ENCODE measurements around the gene PHKG2.

The PHKG2 gene

GRCh38 chr16:30780021-30780420 lies 31.8 kb downstream of the PHKG2 start:
- Histone ChIP-seq H3K27me3 (ENCODE audit: control insufficient read depth, insufficient read depth, low read length) (no peaks in the 10 kb centered on the region), H3K9me3 (replicated peaks; ENCODE audit: low read length) (no peaks in the 10 kb centered on the region), H3K9ac (ENCODE audit: low read depth, low read length) (no peak overlapping the region), H3K4me2 (ENCODE audit: low read length) (no peak overlapping the region), H3K36me3 (ENCODE audit: insufficient read depth, low read length) (peaks cover 30% of the 10 kb centered on the region), H3K4me1 (ENCODE audit: control insufficient read depth, insufficient read depth, low read length) (peaks cover 15% of the 10 kb centered on the region), H3K4me3 (ENCODE audit: low read length) (no peak overlapping the region)

- no peak overlapping the region for H3K4me2 ChIP-seq (ENCODE audit: low read length)
- H3K4me1 ChIP-seq (ENCODE audit: control insufficient read depth, insufficient read depth, low read length): peaks cover 16% of the 10 kb centered on the region
- no peaks in the 10 kb centered on the region for H3K27me3 ChIP-seq (ENCODE audit: control insufficient read depth, insufficient read depth, low read length)
- H3K9ac ChIP-seq (ENCODE audit: low read depth, low read length): no peak overlapping the region
- H3K9me3 ChIP-seq (replicated peaks; ENCODE audit: low read length): no peaks in the 10 kb centered on the region
- H3K36me3 ChIP-seq (ENCODE audit: insufficient read depth, low read length): peaks cover 34% of the 10 kb centered on the region
- no peak overlapping the region for H3K4me3 ChIP-seq (ENCODE audit: low read length)
These were observed 32.3 kb downstream of the PHKG2 start for GRCh38 chr16:30780549-30780948.

- Histone ChIP-seq H3K4me1 (ENCODE audit: control insufficient read depth, insufficient read depth, low read length) (peaks cover 14% of the 10 kb centered on the region), H3K9ac (ENCODE audit: low read depth, low read length) (no peak overlapping the region), H3K4me3 (ENCODE audit: low read length) (no peak overlapping the region), H3K9me3 (replicated peaks; ENCODE audit: low read length) (no peaks in the 10 kb centered on the region), H3K4me2 (ENCODE audit: low read length) (no peak overlapping the region), H3K27me3 (ENCODE audit: control insufficient read depth, insufficient read depth, low read length) (no peaks in the 10 kb centered on the region), H3K36me3 (ENCODE audit: insufficient read depth, low read length) (peaks cover 34% of the 10 kb centered on the region)
These were observed 34.5 kb downstream of the PHKG2 start for GRCh38 chr16:30782486-30783279.

GRCh38 chr16:30783280-30784109 lies 35.3 kb downstream of the PHKG2 start:
- H3K4me2 ChIP-seq (ENCODE audit: low read length): no peak overlapping the region
- H3K4me3 ChIP-seq (ENCODE audit: low read length): no peak overlapping the region
- peaks cover 34% of the 10 kb centered on the region for H3K36me3 ChIP-seq (ENCODE audit: insufficient read depth, low read length)
- peaks cover 18% of the 10 kb centered on the region for H3K4me1 ChIP-seq (ENCODE audit: control insufficient read depth, insufficient read depth, low read length)
- H3K9ac ChIP-seq (ENCODE audit: low read depth, low read length): no peak overlapping the region
- H3K27me3 ChIP-seq (ENCODE audit: control insufficient read depth, insufficient read depth, low read length): no peaks in the 10 kb centered on the region
- H3K9me3 ChIP-seq (replicated peaks; ENCODE audit: low read length): no peaks in the 10 kb centered on the region

GRCh38 chr16:30784215-30784614 lies 36.0 kb downstream of the PHKG2 start:
- peaks cover 34% of the 10 kb centered on the region for H3K36me3 ChIP-seq (ENCODE audit: insufficient read depth, low read length)
- H3K4me2 ChIP-seq (ENCODE audit: low read length): no peak overlapping the region
- H3K4me1 ChIP-seq (ENCODE audit: control insufficient read depth, insufficient read depth, low read length): peaks cover 18% of the 10 kb centered on the region
- no peaks in the 10 kb centered on the region for H3K9me3 ChIP-seq (replicated peaks; ENCODE audit: low read length)
- no peak overlapping the region for H3K9ac ChIP-seq (ENCODE audit: low read depth, low read length)
- H3K27me3 ChIP-seq (ENCODE audit: control insufficient read depth, insufficient read depth, low read length): no peaks in the 10 kb centered on the region
- H3K4me3 ChIP-seq (ENCODE audit: low read length): no peak overlapping the region

GRCh38 chr16:30785126-30786106 lies 37.2 kb downstream of the PHKG2 start:
- peak overlapping the region; percentile 98 for H3K4me3 ChIP-seq (ENCODE audit: low read length)
- no peaks in the 10 kb centered on the region for H3K9me3 ChIP-seq (replicated peaks; ENCODE audit: low read length)
- H3K27me3 ChIP-seq (ENCODE audit: control insufficient read depth, insufficient read depth, low read length): no peaks in the 10 kb centered on the region
- H3K9ac ChIP-seq (ENCODE audit: low read depth, low read length): peak overlapping the region; percentile 99
- H3K36me3 ChIP-seq (ENCODE audit: insufficient read depth, low read length): peaks cover 28% of the 10 kb centered on the region
- peaks cover 18% of the 10 kb centered on the region for H3K4me1 ChIP-seq (ENCODE audit: control insufficient read depth, insufficient read depth, low read length)
- peak overlapping the region; percentile 94 for H3K4me2 ChIP-seq (ENCODE audit: low read length)

- peak overlapping the region; percentile 94 for H3K4me2 ChIP-seq (ENCODE audit: low read length)
- H3K9ac ChIP-seq (ENCODE audit: low read depth, low read length): peak overlapping the region; percentile 99
- H3K4me3 ChIP-seq (ENCODE audit: low read length): peak overlapping the region; percentile 98
- H3K9me3 ChIP-seq (replicated peaks; ENCODE audit: low read length): no peaks in the 10 kb centered on the region
- H3K4me1 ChIP-seq (ENCODE audit: control insufficient read depth, insufficient read depth, low read length): peaks cover 18% of the 10 kb centered on the region
- H3K36me3 ChIP-seq (ENCODE audit: insufficient read depth, low read length): peaks cover 28% of the 10 kb centered on the region
- no peaks in the 10 kb centered on the region for H3K27me3 ChIP-seq (ENCODE audit: control insufficient read depth, insufficient read depth, low read length)
These were observed 38.1 kb downstream of the PHKG2 start for GRCh38 chr16:30786115-30786935.

- Histone ChIP-seq H3K36me3 (ENCODE audit: insufficient read depth, low read length) (peaks cover 20% of the 10 kb centered on the region), H3K4me1 (ENCODE audit: control insufficient read depth, insufficient read depth, low read length) (peaks cover 18% of the 10 kb centered on the region), H3K27me3 (ENCODE audit: control insufficient read depth, insufficient read depth, low read length) (peaks cover 2% of the 10 kb centered on the region), H3K9me3 (replicated peaks; ENCODE audit: low read length) (no peaks in the 10 kb centered on the region), H3K4me2 (ENCODE audit: low read length) (peak within 1 kb of the TSS; percentile 94), H3K9ac (ENCODE audit: low read depth, low read length) (peak within 1 kb of the TSS; percentile 99), H3K4me3 (ENCODE audit: low read length) (peak within 1 kb of the TSS; percentile 98)
These were observed 38.8 kb downstream of the PHKG2 start, which contains the start of gene ZNF629 for GRCh38 chr16:30786936-30787612. ZNF629 (minus strand) TSS chr16:30787205; CDS start chr16:30784482, 2,723 bp downstream.

- Histone ChIP-seq H3K9ac (ENCODE audit: low read depth, low read length) (peak overlapping the region; percentile 99), H3K4me3 (ENCODE audit: low read length) (peak overlapping the region; percentile 98), H3K9me3 (replicated peaks; ENCODE audit: low read length) (no peaks in the 10 kb centered on the region), H3K27me3 (ENCODE audit: control insufficient read depth, insufficient read depth, low read length) (peaks cover 2% of the 10 kb centered on the region), H3K36me3 (ENCODE audit: insufficient read depth, low read length) (peaks cover 13% of the 10 kb centered on the region), H3K4me2 (ENCODE audit: low read length) (peak overlapping the region; percentile 94), H3K4me1 (ENCODE audit: control insufficient read depth, insufficient read depth, low read length) (peaks cover 18% of the 10 kb centered on the region)
These were observed 39.6 kb downstream of the PHKG2 start for GRCh38 chr16:30787613-30788378.
